Glomerular visceral epithelial cell (primary cell): ENCODE measurements around the gene PAQR7.

Source experiments
- DNase-seq: peaks from one replicate; pipeline ENCODE4 v3.0.0-alpha.2; 2016; ENCODE audit errors: extremely low spot score

PAQR7 gene

DNA sequence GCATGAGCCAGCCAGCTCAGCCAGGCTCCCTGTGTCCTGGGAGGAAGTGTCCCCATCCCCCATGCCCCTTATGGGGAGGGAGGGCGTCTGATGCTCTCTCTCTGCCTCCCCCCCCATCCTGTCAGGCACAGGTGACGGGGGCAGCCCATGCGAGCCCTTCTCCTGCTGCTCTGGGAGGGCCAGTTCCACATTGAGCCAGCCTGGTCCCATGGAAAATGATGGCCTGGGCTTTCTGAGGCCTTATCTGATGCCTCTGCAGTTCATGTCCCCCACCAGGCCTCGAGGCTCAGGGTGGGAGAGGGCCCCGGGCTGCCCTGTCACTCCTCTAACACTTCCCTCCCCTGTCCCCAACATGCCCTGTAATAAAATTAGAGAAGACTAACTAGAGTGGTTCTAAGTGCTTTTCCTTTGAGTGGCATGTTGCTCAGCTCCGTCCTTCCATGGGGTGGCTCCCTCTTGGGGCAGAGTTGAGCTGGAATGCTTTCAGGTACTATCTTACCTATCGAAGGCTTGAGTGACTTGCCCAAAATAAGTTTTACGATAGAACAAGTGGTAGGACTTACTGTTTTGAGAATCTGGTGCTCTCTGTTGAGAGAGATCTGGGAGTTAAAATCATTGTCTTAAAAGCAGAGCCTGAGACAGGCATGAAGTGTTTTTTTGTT is 57.5 kb downstream of the PAQR7 start:
- DNase-seq, result no peak

DNA sequence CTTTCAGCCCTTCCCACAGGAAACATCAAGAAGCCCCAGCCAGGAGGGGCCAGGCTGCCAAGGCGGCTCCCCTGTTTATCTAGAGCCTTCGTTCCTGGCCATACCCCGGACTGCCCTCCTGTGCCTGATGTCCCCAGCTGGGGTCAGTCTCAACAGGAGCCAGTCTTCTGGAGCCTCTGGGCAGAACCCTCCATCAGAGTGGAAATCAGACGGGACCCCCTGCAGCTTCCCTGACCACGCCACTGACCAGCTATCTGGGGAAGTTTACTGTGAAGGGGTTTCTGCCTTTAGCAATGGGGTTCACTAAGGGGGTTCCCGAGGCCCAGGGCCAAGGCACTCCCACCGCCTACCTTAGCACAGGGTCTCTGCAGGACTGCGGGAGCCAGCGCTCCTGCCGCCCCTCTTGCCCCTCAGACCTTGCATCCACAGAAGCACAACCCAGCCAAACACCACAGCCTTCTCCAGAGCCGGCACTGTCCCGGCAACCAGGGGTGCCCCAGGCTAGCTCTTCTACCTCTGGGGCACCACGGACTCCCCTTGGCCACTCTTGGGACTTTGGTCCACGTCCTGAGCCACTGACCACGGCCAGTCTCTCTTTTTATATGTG is 59.3 kb downstream of the PAQR7 start:
- no peak for DNase-seq

DNA sequence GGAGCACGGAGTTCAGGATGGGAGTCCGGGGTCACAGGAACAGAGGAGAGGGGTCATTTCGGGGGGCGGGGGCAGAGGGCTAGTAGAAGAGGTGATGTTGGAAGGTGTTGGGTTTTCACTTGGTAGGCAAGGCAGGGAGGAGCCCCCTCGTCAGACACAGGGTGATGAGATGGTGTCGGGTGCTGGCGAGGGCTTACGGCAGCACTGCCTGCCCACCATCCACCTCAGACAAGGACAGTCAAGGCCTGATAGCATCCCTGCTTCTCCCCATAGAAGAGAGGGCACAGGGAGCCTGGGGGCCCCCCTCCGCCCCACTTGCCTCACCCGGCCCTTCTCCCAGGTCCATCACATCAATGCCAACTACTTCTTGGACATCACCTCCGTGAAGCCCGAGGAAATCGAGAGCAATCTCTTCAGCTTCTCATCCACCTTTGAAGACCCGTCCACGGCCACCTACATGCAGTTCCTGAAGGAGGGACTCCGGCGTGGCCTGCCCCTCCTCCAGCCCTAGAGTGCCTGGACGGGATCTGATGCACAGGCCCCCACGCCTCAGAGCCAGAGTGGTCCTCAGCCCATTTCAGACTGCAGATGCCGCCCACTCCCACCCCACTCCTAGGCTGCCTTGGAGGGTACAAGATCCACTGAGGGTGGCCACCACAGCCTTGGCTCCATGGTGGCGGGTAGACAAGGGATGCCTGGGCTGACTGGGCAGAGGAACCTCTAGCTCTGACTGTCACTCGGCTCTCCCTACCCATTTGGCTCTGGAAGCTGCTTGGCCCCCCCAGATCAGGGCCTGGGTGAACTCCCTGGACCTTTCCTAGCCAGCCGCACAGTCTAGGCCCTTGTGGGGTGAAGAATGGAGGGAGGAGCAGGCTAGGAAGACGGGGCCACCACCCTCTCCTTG is 60.0 kb downstream of the PAQR7 start:
- no peak for DNase-seq

- no peak for DNase-seq
These were observed 60.9 kb downstream of the PAQR7 start for GRCh38 chr1:25814549-25815087.

- no peak for DNase-seq
These were observed 61.6 kb downstream of the PAQR7 start for GRCh38 chr1:25813734-25814471.

- DNase-seq, result no peak
These were observed 62.3 kb downstream of the PAQR7 start for GRCh38 chr1:25813071-25813733.
